Activated T-cell treated with anti-CD3 and anti-CD28 coated beads, Interleukin-2, amount 50 U/mL, for 4 hours (primary cell): ENCODE measurements around the gene ARHGAP5. TPM values are rescaled to one million over a fixed set of nuclear protein-coding genes. Genes with fewer than 3 reads are reported as not detected.

Experiments used
- ATAC-seq, 2 donors: fragments of 200-7000 bp; cut with Tn5 transposase; one replicate each; pipeline ENCODE4 v1.10.0; 2021
- DNase-seq: peaks from one replicate; pipeline ENCODE4 v3.0.0-alpha.2; 2020
- H3K27me3 Mint-ChIP-seq: one replicate; pipeline ENCODE4 v1.8.0; 2021; ENCODE audit warnings: low read depth, mixed read lengths
- H3K36me3 Mint-ChIP-seq: one replicate; pipeline ENCODE4 v1.8.0; 2022; ENCODE audit warnings: mixed read lengths; ENCODE audit not compliant: insufficient read depth
- H3K4me1 Mint-ChIP-seq: one replicate; pipeline ENCODE4 v1.8.0; 2021; ENCODE audit warnings: low read depth, mixed read lengths
- H3K4me3 Mint-ChIP-seq: one replicate; pipeline ENCODE4 v1.8.0; 2021; ENCODE audit warnings: mild to moderate bottlenecking, moderate library complexity, mixed read lengths
- H3K9me3 Mint-ChIP-seq: one replicate; pipeline ENCODE4 v1.8.0; 2021; ENCODE audit warnings: mixed read lengths
- total RNA-seq, 3 donors: library from RNA; stranded (reverse); gene quantifications; one replicate each; pipeline ENCODE4 v1.2.1, GENCODE V29; 2021

ARHGAP5 gene
- total RNA-seq, 3 donors from 2014 or later = 35.1 to 37.8 (median 36.4) TPM

GRCh38 chr14:32059702-32060101, 17.4 kb upstream of the ARHGAP5 start:
- no peaks in the 10 kb centered on the region for H3K9me3 Mint-ChIP-seq
- peaks cover 5% of the 10 kb centered on the region for H3K27me3 Mint-ChIP-seq
- DNase-seq = no peak
- H3K4me1 Mint-ChIP-seq = no peaks in the 10 kb centered on the region
- no peaks in the 10 kb centered on the region for H3K36me3 Mint-ChIP-seq
- H3K4me3 Mint-ChIP-seq = no peak overlapping the region
- ATAC-seq = no peak

GRCh38 chr14:32064931-32065330, 12.2 kb upstream of the ARHGAP5 start:
- Mint-ChIP-seq H3K4me1 (no peaks in the 10 kb centered on the region), H3K27me3 (peaks cover 3% of the 10 kb centered on the region), H3K9me3 (no peaks in the 10 kb centered on the region), H3K36me3 (no peaks in the 10 kb centered on the region), H3K4me3 (no peak overlapping the region)
- no peak for ATAC-seq
- no peak for DNase-seq

- Mint-ChIP-seq H3K4me1 (peaks cover 1% of the 10 kb centered on the region), H3K36me3 (no peaks in the 10 kb centered on the region), H3K9me3 (no peaks in the 10 kb centered on the region), H3K4me3 (no peak overlapping the region), H3K27me3 (peaks cover 3% of the 10 kb centered on the region)
- DNase-seq = no peak
- ATAC-seq = no peak
Measured at GRCh38 chr14:32068708-32069107, 8.4 kb upstream of the ARHGAP5 start.

- DNase-seq (no peak), ATAC-seq (no peak)
- Mint-ChIP-seq H3K4me1 (peaks cover 3% of the 10 kb centered on the region), H3K36me3 (no peaks in the 10 kb centered on the region), H3K4me3 (no peak overlapping the region), H3K9me3 (no peaks in the 10 kb centered on the region), H3K27me3 (peaks cover 3% of the 10 kb centered on the region)
Measured at GRCh38 chr14:32070282-32070681, 6.8 kb upstream of the ARHGAP5 start.

- H3K4me1 Mint-ChIP-seq = peaks cover 9% of the 10 kb centered on the region
- H3K36me3 Mint-ChIP-seq = no peaks in the 10 kb centered on the region
- no peaks in the 10 kb centered on the region for H3K9me3 Mint-ChIP-seq
- no peaks in the 10 kb centered on the region for H3K27me3 Mint-ChIP-seq
- no peak for DNase-seq
- H3K4me3 Mint-ChIP-seq = no peak overlapping the region
- ATAC-seq = no peak
Measured at GRCh38 chr14:32072676-32073075, 4.4 kb upstream of the ARHGAP5 start.

- H3K4me1 Mint-ChIP-seq = peaks cover 18% of the 10 kb centered on the region
- H3K4me3 Mint-ChIP-seq = peak overlapping the region; percentile 19
- ATAC-seq = no peak
Measured at GRCh38 chr14:32073537-32074189, 3.4 kb upstream of the ARHGAP5 start.

GRCh38 chr14:32074887-32075572, 2.1 kb upstream of the ARHGAP5 start:
- ATAC-seq (no peak), DNase-seq (no peak)
- Mint-ChIP-seq H3K4me3 (no peak overlapping the region), H3K9me3 (no peaks in the 10 kb centered on the region), H3K4me1 (peaks cover 27% of the 10 kb centered on the region), H3K27me3 (no peaks in the 10 kb centered on the region), H3K36me3 (no peaks in the 10 kb centered on the region)

More at GRCh38 chr14:32073537-32074189, 3.4 kb upstream of the ARHGAP5 start:
- Mint-ChIP-seq H3K36me3 (no peaks in the 10 kb centered on the region), H3K27me3 (no peaks in the 10 kb centered on the region), H3K9me3 (no peaks in the 10 kb centered on the region)
- peak; percentile 38 for DNase-seq

GRCh38 chr14:32075672-32076277, 1.3 kb upstream of the ARHGAP5 start:
- Mint-ChIP-seq H3K4me1 (peaks cover 32% of the 10 kb centered on the region), H3K4me3 (peak overlapping the region; percentile 99)
- DNase-seq = no peak

GRCh38 chr14:32076278-32077080, 625 bp upstream of the ARHGAP5 start:
- DNase-seq (peak; percentile 72), ATAC-seq (peak; percentile 59 to 69)
- Mint-ChIP-seq H3K27me3 (no peaks in the 10 kb centered on the region), H3K9me3 (no peaks in the 10 kb centered on the region), H3K4me1 (peaks cover 37% of the 10 kb centered on the region), H3K4me3 (peak overlapping the region; percentile 99), H3K36me3 (no peaks in the 10 kb centered on the region)

More at GRCh38 chr14:32075672-32076277, 1.3 kb upstream of the ARHGAP5 start:
- H3K27me3 Mint-ChIP-seq = no peaks in the 10 kb centered on the region
- no peaks in the 10 kb centered on the region for H3K36me3 Mint-ChIP-seq
- ATAC-seq = peak; percentile 25 to 33
- H3K9me3 Mint-ChIP-seq = no peaks in the 10 kb centered on the region

- H3K9me3 Mint-ChIP-seq = no peaks in the 10 kb centered on the region
- H3K4me3 Mint-ChIP-seq = peak overlapping the region; percentile 99
- H3K4me1 Mint-ChIP-seq = peaks cover 44% of the 10 kb centered on the region
- ATAC-seq = no peak
- no peaks in the 10 kb centered on the region for H3K27me3 Mint-ChIP-seq
- DNase-seq = no peak
- no peaks in the 10 kb centered on the region for H3K36me3 Mint-ChIP-seq
Measured at GRCh38 chr14:32078023-32078857, 1.1 kb downstream of the ARHGAP5 start.

- peaks cover 47% of the 10 kb centered on the region for H3K4me1 Mint-ChIP-seq
- ATAC-seq = peak; percentile 41 to 47
- no peaks in the 10 kb centered on the region for H3K36me3 Mint-ChIP-seq
- no peaks in the 10 kb centered on the region for H3K9me3 Mint-ChIP-seq
- peak; percentile 10 for DNase-seq
- no peaks in the 10 kb centered on the region for H3K27me3 Mint-ChIP-seq
- H3K4me3 Mint-ChIP-seq = peak overlapping the region; percentile 99
Measured at GRCh38 chr14:32078858-32079216, 1.7 kb downstream of the ARHGAP5 start.

GRCh38 chr14:32079264-32079663, 2.2 kb downstream of the ARHGAP5 start:
- Mint-ChIP-seq H3K27me3 (no peaks in the 10 kb centered on the region), H3K36me3 (no peaks in the 10 kb centered on the region), H3K9me3 (no peaks in the 10 kb centered on the region), H3K4me3 (peak overlapping the region; percentile 99), H3K4me1 (peaks cover 47% of the 10 kb centered on the region)
- no peak for DNase-seq
- no peak for ATAC-seq

GRCh38 chr14:32080001-32080510, 3.0 kb downstream of the ARHGAP5 start:
- peaks cover 4% of the 10 kb centered on the region for H3K36me3 Mint-ChIP-seq
- ATAC-seq (no peak), DNase-seq (no peak)
- no peak overlapping the region for H3K4me3 Mint-ChIP-seq
- no peaks in the 10 kb centered on the region for H3K27me3 Mint-ChIP-seq
- peaks cover 54% of the 10 kb centered on the region for H3K4me1 Mint-ChIP-seq
- H3K9me3 Mint-ChIP-seq = no peaks in the 10 kb centered on the region
